Astrocyte of the spinal cord (primary cell): ENCODE data around the gene MAPK1.
"Not testable (repeated sequence)": the region's sequence is repeated elsewhere in the genome, so short reads cannot be mapped to it uniquely, and the experiment has no call there.

Source experiments
- DNase-seq: peaks from one replicate; pipeline ENCODE4 v3.0.0; 2011; ENCODE audit warnings: low read depth, low spot score
- H3K4me3 ChIP-seq: 2 replicates; pipeline ENCODE4 v1.5.1; 2011; ENCODE audit warnings: low read depth, mild to moderate bottlenecking, low read length, moderate library complexity
- CTCF ChIP-seq: IDR thresholded peaks from 2 replicates; pipeline ENCODE4 v1.5.1; 2012; ENCODE audit warnings: low read depth, mild to moderate bottlenecking, low read length, inconsistent platforms
- in situ Hi-C: cut with HindIII; loops from 2 replicates; pipeline ENCODE4 v1.10.0; 2017; ENCODE audit warnings: low sequenced_read_pairs

MAPK1 gene

GRCh38 chr22:21839765-21840140, 27.7 kb downstream of the MAPK1 start:
- H3K4me3 ChIP-seq: no peak overlapping the region
- TF ChIP-seq CTCF: no peak
- in situ Hi-C loops: no loop called here
- no peak for DNase-seq

GRCh38 chr22:21839104-21839764, 28.2 kb downstream of the MAPK1 start:
- DNase-seq, in situ Hi-C loops, H3K4me3 ChIP-seq: not testable (repeated sequence)

- peak; percentile 91 for DNase-seq
- H3K4me3 ChIP-seq: no peak overlapping the region
- in situ Hi-C loops: no loop called here
- TF ChIP-seq CTCF: no peak
Observed at GRCh38 chr22:21837248-21837979, 30.0 kb downstream of the MAPK1 start.

GRCh38 chr22:21836486-21836885, 31.0 kb downstream of the MAPK1 start:
- in situ Hi-C loops, H3K4me3 ChIP-seq, DNase-seq: not testable (repeated sequence)

GRCh38 chr22:21835378-21835777, 32.1 kb downstream of the MAPK1 start:
- no peak for TF ChIP-seq CTCF
- no peak overlapping the region for H3K4me3 ChIP-seq
- no peak for DNase-seq
- in situ Hi-C loops: no loop called here

GRCh38 chr22:21834869-21835268, 32.6 kb downstream of the MAPK1 start:
- no peak for TF ChIP-seq CTCF
- in situ Hi-C loops: no loop called here
- DNase-seq: no peak
- H3K4me3 ChIP-seq: no peak overlapping the region

GRCh38 chr22:21832291-21833290, 34.9 kb downstream of the MAPK1 start:
- no peak for DNase-seq

More at GRCh38 chr22:21832291-21833290, 34.9 kb downstream of the MAPK1 start:
- TF ChIP-seq CTCF: no peak
- H3K4me3 ChIP-seq: no peak overlapping the region
- in situ Hi-C loops: no loop called here
